IPS-20b (cell line): ENCODE results near the gene INKA2.
A peak's percentile ranks its signal among the peaks of the same experiment; 100 is the strongest.

Source experiments
- H3K27ac ChIP-seq: one replicate; pipeline ENCODE4 v1.5.1; 2013; ENCODE audit warnings: low read length
- H3K27me3 ChIP-seq: 2 replicates; pipeline ENCODE4 v1.6.1; 2013; ENCODE audit warnings: mild to moderate bottlenecking, low read length, inconsistent platforms; ENCODE audit not compliant: insufficient read depth
- H3K36me3 ChIP-seq: 2 replicates; pipeline ENCODE4 v1.6.1; 2013; ENCODE audit warnings: low read depth, mild to moderate bottlenecking, inconsistent platforms, low read length, moderate library complexity; ENCODE audit not compliant: insufficient read depth
- H3K4me1 ChIP-seq: 2 replicates; pipeline ENCODE4 v1.6.1; 2013; ENCODE audit warnings: mild to moderate bottlenecking, control low read depth, inconsistent platforms, low read length, moderate library complexity; ENCODE audit not compliant: insufficient read depth
- H3K4me3 ChIP-seq: 2 replicates; pipeline ENCODE4 v1.5.1; 2013; ENCODE audit warnings: mild to moderate bottlenecking, low read length, inconsistent platforms
- H3K9ac ChIP-seq: 2 replicates; pipeline ENCODE4 v1.6.1; 2013; ENCODE audit warnings: low read depth, mild to moderate bottlenecking, inconsistent platforms, low read length, moderate library complexity
- H3K9me3 ChIP-seq: 2 replicates; pipeline ENCODE4 v1.6.1; 2013; ENCODE audit warnings: mild to moderate bottlenecking, low read depth, low read length, inconsistent platforms; ENCODE audit not compliant: insufficient read depth

INKA2 gene

DNA sequence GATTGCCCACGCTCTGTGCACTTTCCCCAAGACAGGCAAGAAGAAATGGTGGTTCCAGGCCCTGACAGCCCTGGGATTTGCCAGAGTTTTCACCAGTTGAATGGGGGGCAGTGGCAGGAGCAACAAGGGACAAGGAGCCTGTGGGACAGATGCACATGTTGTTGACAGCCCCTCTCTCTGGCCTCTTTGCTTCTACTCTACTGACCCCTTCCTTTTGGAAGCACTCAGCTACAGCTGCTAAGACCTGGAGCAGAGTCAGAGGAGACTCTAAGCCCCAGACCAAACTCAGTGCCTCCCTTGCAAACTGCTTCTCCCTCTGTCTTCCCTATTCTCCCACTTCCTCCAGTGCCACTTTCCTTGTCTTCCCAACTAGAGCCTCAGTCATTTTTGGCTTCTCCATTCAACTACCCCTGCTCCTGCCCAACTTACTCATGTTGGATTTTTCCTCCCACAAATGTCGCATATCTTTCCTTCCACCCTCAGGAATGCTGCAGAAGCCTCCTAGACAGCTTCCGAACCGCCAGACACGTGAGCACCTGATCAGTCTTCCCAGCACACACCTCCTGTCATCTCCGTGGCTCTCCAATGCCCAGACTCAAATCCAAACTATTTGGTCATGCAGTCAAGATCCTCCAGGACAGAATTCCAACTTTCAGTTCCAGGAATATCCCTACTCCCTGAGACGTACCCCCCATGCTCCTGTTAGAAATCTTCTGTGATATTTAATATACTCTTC is 9.1 kb downstream of the INKA2 start:
- Histone ChIP-seq H3K9me3 (no peaks in the 10 kb centered on the region), H3K4me3 (no peak overlapping the region), H3K9ac (peak overlapping the region; percentile 7; the same call in 1 of the 2 replicates), H3K27ac (no peak overlapping the region), H3K4me1 (peaks cover 5% of the 10 kb centered on the region; the same call in 1 of the 2 replicates), H3K36me3 (no peaks in the 10 kb centered on the region), H3K27me3 (no peaks in the 10 kb centered on the region)

DNA sequence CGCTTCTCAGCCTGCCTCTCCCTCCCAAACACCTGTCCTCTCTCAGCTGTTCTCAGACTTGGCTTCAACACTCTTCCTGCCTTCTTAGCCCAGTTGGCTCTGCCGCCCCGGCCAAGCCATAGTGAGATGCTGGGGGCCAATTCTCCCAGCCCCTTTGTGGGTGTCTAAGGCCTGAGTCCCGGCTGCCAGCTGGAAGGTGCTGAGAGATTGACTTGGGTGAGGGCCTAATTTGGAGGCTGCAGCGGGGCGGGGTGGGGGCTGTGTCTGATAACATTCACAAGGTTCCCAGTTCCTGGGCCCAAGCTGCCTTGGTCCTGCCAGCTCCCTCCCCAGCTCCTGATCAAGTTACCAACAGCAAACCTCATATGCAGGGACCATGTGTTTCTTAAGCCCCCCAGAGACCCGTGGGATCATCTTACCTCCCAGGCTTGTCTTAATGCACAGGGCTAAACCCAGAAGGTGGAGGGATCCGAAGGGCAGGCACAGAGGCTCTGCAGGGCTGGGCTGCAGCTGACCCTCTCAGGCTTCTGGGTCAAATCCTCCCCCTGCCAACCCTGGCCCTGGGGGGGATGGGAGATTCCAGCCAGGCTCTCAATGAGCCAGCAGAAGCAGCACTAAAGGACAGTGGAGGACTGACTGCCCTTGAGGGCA is 9.8 kb downstream of the INKA2 start:
- Histone ChIP-seq H3K36me3 (no peaks in the 10 kb centered on the region), H3K4me3 (no peak overlapping the region), H3K4me1 (peaks cover 5% of the 10 kb centered on the region; the same call in 1 of the 2 replicates), H3K27ac (no peak overlapping the region), H3K27me3 (no peaks in the 10 kb centered on the region), H3K9ac (no peak overlapping the region), H3K9me3 (no peaks in the 10 kb centered on the region)

DNA sequence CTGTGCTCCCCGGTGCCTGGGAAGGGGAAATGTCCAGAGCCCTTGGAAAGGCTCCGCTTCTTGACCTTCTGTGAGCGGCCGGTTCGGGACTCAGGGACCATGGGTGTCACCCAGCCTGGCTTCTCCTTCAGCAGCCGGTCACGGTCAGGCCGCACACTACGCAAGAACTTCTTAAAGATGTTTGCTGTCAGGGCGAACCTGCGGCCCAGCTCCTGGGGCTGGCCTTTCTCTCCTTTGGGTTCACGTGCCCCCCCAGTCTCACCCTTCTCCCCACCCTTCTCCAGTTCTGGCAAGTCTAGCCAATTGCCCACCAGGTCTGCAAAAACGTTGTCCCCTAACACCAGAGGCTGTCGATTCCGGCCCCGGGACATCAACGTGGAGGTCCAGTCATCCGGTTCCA is 12.1 kb downstream of the INKA2 start:
- H3K4me3 ChIP-seq = no peak overlapping the region
- H3K36me3 ChIP-seq = no peaks in the 10 kb centered on the region
- no peak overlapping the region for H3K9ac ChIP-seq
- H3K27ac ChIP-seq = no peak overlapping the region
- H3K27me3 ChIP-seq = no peaks in the 10 kb centered on the region
- H3K9me3 ChIP-seq = no peaks in the 10 kb centered on the region
- H3K4me1 ChIP-seq = peaks cover 5% of the 10 kb centered on the region; the same call in 1 of the 2 replicates

- Histone ChIP-seq H3K4me3 (no peak overlapping the region), H3K36me3 (no peaks in the 10 kb centered on the region), H3K4me1 (peaks cover 15% of the 10 kb centered on the region), H3K27me3 (no peaks in the 10 kb centered on the region), H3K27ac (no peak overlapping the region), H3K9me3 (no peaks in the 10 kb centered on the region), H3K9ac (no peak overlapping the region)
These were observed 14.0 kb downstream of the INKA2 start for GRCh38 chr1:111725192-111725591.

- peaks cover 10% of the 10 kb centered on the region for H3K4me1 ChIP-seq
- H3K36me3 ChIP-seq = no peaks in the 10 kb centered on the region
- H3K27ac ChIP-seq = no peak overlapping the region
- no peaks in the 10 kb centered on the region for H3K27me3 ChIP-seq
- H3K9ac ChIP-seq = no peak overlapping the region
- no peaks in the 10 kb centered on the region for H3K9me3 ChIP-seq
- H3K4me3 ChIP-seq = no peak overlapping the region
These were observed 15.3 kb downstream of the INKA2 start for GRCh38 chr1:111723871-111724270.

- peaks cover 10% of the 10 kb centered on the region for H3K4me1 ChIP-seq
- no peaks in the 10 kb centered on the region for H3K36me3 ChIP-seq
- no peak overlapping the region for H3K27ac ChIP-seq
- H3K9ac ChIP-seq = no peak overlapping the region
- H3K9me3 ChIP-seq = no peaks in the 10 kb centered on the region
- no peak overlapping the region for H3K4me3 ChIP-seq
- no peaks in the 10 kb centered on the region for H3K27me3 ChIP-seq
These were observed 15.9 kb downstream of the INKA2 start for GRCh38 chr1:111723091-111723806.

DNA sequence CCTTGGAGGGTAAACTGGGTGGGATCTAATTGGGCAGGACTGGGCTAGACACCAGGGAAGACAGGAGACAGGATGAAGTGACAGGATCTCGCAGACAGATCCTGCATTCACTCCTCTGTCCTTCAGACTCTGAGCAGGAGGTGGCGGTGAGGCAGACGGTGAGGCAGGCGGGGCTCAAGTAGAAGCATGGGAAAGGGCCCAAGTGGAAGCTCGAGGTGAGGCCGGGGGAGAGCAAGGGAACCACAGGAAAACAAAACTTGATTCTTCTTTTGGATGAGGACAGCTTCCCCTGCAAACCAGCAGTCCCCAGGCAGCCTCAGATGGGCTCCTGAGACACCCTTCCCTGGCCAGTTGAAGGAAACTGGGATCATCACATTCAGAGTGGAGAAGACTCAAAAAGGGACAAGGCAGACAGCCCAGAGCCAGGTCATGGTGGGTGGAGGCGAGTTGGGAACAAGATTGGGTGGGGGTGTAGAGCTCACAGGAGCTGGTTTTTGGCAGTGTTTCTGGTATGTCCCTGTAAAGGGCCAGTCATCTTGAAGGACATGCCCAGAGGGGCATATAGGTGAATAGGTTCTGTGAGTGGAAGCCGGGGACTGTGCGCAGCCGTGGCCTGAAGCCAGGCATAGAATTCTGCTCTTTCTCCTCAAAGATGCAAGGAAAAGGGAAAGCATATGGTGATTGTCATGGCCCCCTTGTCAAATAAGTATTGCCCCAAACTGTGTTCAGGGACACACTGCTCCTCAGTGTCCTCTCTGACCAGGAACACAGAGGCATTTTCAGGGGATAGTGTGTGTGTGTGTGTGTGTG is 18.0 kb downstream of the INKA2 start:
- H3K4me3 ChIP-seq = no peak overlapping the region
- no peaks in the 10 kb centered on the region for H3K36me3 ChIP-seq
- no peak overlapping the region for H3K9ac ChIP-seq
- no peaks in the 10 kb centered on the region for H3K27me3 ChIP-seq
- no peak overlapping the region for H3K27ac ChIP-seq
- no peaks in the 10 kb centered on the region for H3K9me3 ChIP-seq
- H3K4me1 ChIP-seq = peaks cover 10% of the 10 kb centered on the region

- no peak overlapping the region for H3K4me3 ChIP-seq
- no peaks in the 10 kb centered on the region for H3K27me3 ChIP-seq
- H3K9me3 ChIP-seq = no peaks in the 10 kb centered on the region
- peaks cover 10% of the 10 kb centered on the region for H3K4me1 ChIP-seq
- H3K36me3 ChIP-seq = no peaks in the 10 kb centered on the region
- H3K9ac ChIP-seq = no peak overlapping the region
- H3K27ac ChIP-seq = no peak overlapping the region
These were observed 18.8 kb downstream of the INKA2 start for GRCh38 chr1:111720274-111720976.

DNA sequence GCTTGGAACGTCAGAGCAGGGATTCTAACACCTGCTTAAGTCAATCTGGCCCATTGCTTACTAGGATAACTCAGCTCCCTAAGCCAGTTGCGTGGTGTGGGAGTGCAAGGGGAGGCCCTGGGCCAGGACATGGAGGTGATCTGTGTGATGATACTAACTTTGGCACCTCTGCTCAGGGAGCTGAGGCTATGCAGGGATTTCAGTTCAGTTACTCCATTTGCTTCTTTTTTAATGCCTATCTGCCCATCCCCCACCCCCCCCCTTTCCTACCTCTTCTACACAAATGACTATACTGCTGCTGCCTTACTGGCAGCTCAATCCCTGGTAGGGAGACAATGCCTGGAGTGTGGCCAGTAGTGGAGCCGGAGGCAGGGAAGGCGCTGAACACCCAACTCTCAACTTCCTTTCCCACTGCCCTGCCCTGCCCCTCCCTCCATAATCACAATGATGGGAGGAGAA is 19.5 kb downstream of the INKA2 start:
- H3K9me3 ChIP-seq = no peaks in the 10 kb centered on the region
- peaks cover 10% of the 10 kb centered on the region for H3K4me1 ChIP-seq
- H3K9ac ChIP-seq = no peak overlapping the region
- no peak overlapping the region for H3K27ac ChIP-seq
- H3K4me3 ChIP-seq = no peak overlapping the region
- no peaks in the 10 kb centered on the region for H3K36me3 ChIP-seq
- no peaks in the 10 kb centered on the region for H3K27me3 ChIP-seq

- peaks cover 10% of the 10 kb centered on the region for H3K4me1 ChIP-seq
- no peak overlapping the region for H3K4me3 ChIP-seq
- no peaks in the 10 kb centered on the region for H3K9me3 ChIP-seq
- no peaks in the 10 kb centered on the region for H3K27me3 ChIP-seq
- H3K27ac ChIP-seq = no peak overlapping the region
- H3K36me3 ChIP-seq = no peaks in the 10 kb centered on the region
- no peak overlapping the region for H3K9ac ChIP-seq
These were observed 20.1 kb downstream of the INKA2 start for GRCh38 chr1:111719135-111719534.

- H3K27ac ChIP-seq = no peak overlapping the region
- no peak overlapping the region for H3K4me3 ChIP-seq
- H3K27me3 ChIP-seq = no peaks in the 10 kb centered on the region
- H3K4me1 ChIP-seq = peaks cover 10% of the 10 kb centered on the region
- no peak overlapping the region for H3K9ac ChIP-seq
- H3K36me3 ChIP-seq = peaks cover 2% of the 10 kb centered on the region; the same call in 1 of the 2 replicates
- H3K9me3 ChIP-seq = no peaks in the 10 kb centered on the region
These were observed 21.7 kb downstream of the INKA2 start for GRCh38 chr1:111717450-111717849.
